HepG2 (cell line): Measurements from ENCODE around the gene ICE2. TPM values are rescaled to one million over a fixed set of nuclear protein-coding genes. Genes with fewer than 3 reads are reported as not detected.
A peak's percentile ranks its signal among the peaks of the same experiment; 100 is the strongest.

Experiments
- ATM ChIP-seq: fragments of 450-650 bp; IDR thresholded peaks from 2 replicates; pipeline ENCODE4 v1.7.1; 2017; ENCODE audit warnings: mild to moderate bottlenecking, borderline replicate concordance
- CCDC6 ChIP-seq: sonication (generic); formaldehyde crosslinking; IDR thresholded peaks from 2 replicates; pipeline ENCODE4 v1.8.1; 2022; ENCODE audit warnings: mild to moderate bottlenecking, missing genetic modification reagents, moderate library complexity
- CREB1 ChIP-seq, 2 experiments: fragments of 450-650 bp in 1 of 2; IDR thresholded peaks; 2 replicates each; pipeline ENCODE4 v1.6.1; 2016 to 2017; ENCODE audit warnings: control low read depth in 1 of 2, mild to moderate bottlenecking in 1 of 2, missing compliant biosample characterization in 1 of 2, missing genetic modification characterization in 1 of 2
- DNMT3B ChIP-seq: conservative IDR thresholded peaks from 2 replicates; pipeline ENCODE4 v1.6.1; 2016; ENCODE audit warnings: missing biosample characterization, control low read depth
- FOXK2 ChIP-seq: fragments of 450-650 bp; IDR thresholded peaks from 2 replicates; pipeline ENCODE4 v1.6.1; 2016
- HNRNPL ChIP-seq: fragments of 200-400 bp; formaldehyde crosslinking; IDR thresholded peaks from 2 replicates; pipeline ENCODE4 v1.6.1; 2017; ENCODE audit warnings: mild to moderate bottlenecking, low read depth, low read length
- HNRNPLL ChIP-seq: fragments of 200-400 bp; formaldehyde crosslinking; IDR thresholded peaks from 2 replicates; pipeline ENCODE4 v1.6.1; 2017; ENCODE audit warnings: mild to moderate bottlenecking, low read depth, low read length; ENCODE audit not compliant: poor library complexity, severe bottlenecking
- HOXD1 ChIP-seq: sonication (generic); formaldehyde crosslinking; IDR thresholded peaks from 2 replicates; pipeline ENCODE4 v1.5.0; 2020; ENCODE audit warnings: missing genetic modification reagents
- IRF2 ChIP-seq: IDR thresholded peaks from 2 replicates; pipeline ENCODE4 v1.6.1; 2018; ENCODE audit warnings: missing genetic modification reagents, missing compliant biosample characterization
- NCOA1 ChIP-seq: sonication (generic); formaldehyde crosslinking; IDR thresholded peaks from 2 replicates; pipeline ENCODE4 v1.9.0; 2021; ENCODE audit warnings: missing genetic modification reagents
- PITX1 ChIP-seq: sonication (generic); formaldehyde crosslinking; IDR thresholded peaks from 2 replicates; pipeline ENCODE4 v1.5.1; 2020; ENCODE audit warnings: mild to moderate bottlenecking, missing genetic modification reagents
- POLR2A ChIP-seq, 2 experiments: IDR thresholded peaks; 2 replicates each; pipeline ENCODE4 v1.6.1; 2011; ENCODE audit warnings: low read depth in 2 of 2, low read length in 2 of 2, mild to moderate bottlenecking in 1 of 2, moderate library complexity in 1 of 2; ENCODE audit not compliant: insufficient read depth in 1 of 2
- PTBP1 ChIP-seq: fragments of 200-400 bp; formaldehyde crosslinking; IDR thresholded peaks from 2 replicates; pipeline ENCODE4 v1.6.1; 2018; ENCODE audit warnings: low read length, low read depth; ENCODE audit not compliant: poor library complexity, severe bottlenecking
- SIX4 ChIP-seq: sonication (generic); formaldehyde crosslinking; IDR thresholded peaks from 2 replicates; pipeline ENCODE4 v1.4.0; 2020; ENCODE audit warnings: missing genetic modification reagents
- SNAPC2 ChIP-seq: sonication (generic); formaldehyde crosslinking; IDR thresholded peaks from 2 replicates; pipeline ENCODE4 v1.8.1; 2022; ENCODE audit warnings: mild to moderate bottlenecking, missing genetic modification reagents
- SOX5 ChIP-seq: IDR thresholded peaks from 2 replicates; pipeline ENCODE4 v1.6.1; 2016; ENCODE audit warnings: borderline replicate concordance
- ZNF207 ChIP-seq: fragments of 450-650 bp; IDR thresholded peaks from 2 replicates; pipeline ENCODE4 v1.6.1; 2016; ENCODE audit warnings: antibody characterized with exemption, borderline replicate concordance
- ZNF264 ChIP-seq: sonication (generic); formaldehyde crosslinking; IDR thresholded peaks from 2 replicates; pipeline ENCODE4 v1.4.0; 2020; ENCODE audit warnings: missing genetic modification reagents
- ZNF33B ChIP-seq: sonication (generic); formaldehyde crosslinking; IDR thresholded peaks from 2 replicates; pipeline ENCODE4 v1.5.1; 2020; ENCODE audit warnings: mild to moderate bottlenecking, missing genetic modification reagents
- ZNF552 ChIP-seq: sonication (generic); formaldehyde crosslinking; IDR thresholded peaks from 2 replicates; pipeline ENCODE4 v1.9.0; 2022; ENCODE audit warnings: missing genetic modification reagents, mild to moderate bottlenecking, borderline replicate concordance
- ZNF564 ChIP-seq: sonication (generic); formaldehyde crosslinking; IDR thresholded peaks from 2 replicates; pipeline ENCODE4 v1.8.1; 2023; ENCODE audit warnings: mild to moderate bottlenecking, missing genetic modification reagents
- ZNF670 ChIP-seq: sonication (generic); formaldehyde crosslinking; IDR thresholded peaks from 2 replicates; pipeline ENCODE4 v1.8.0; 2022; ENCODE audit warnings: mild to moderate bottlenecking, missing genetic modification reagents, borderline replicate concordance
- ZNF792 ChIP-seq: IDR thresholded peaks from 2 replicates; pipeline ENCODE4 v1.6.1; 2016
- ZSCAN25 ChIP-seq: sonication (generic); formaldehyde crosslinking; IDR thresholded peaks from 2 replicates; pipeline ENCODE4 v1.8.0; 2022; ENCODE audit warnings: mild to moderate bottlenecking, missing genetic modification reagents
- polyA plus RNA-seq, 8 experiments: library from polyadenylated mRNA; depleted of rRNA in 3 of 8; stranded (reverse) in 7 of 8; unstranded in 1 of 8; fragments of >200 nt; fragmentation: Illumina TruSeq in 4 of 8; extraction: Trizol in 4 of 8; gene quantifications; 2 replicates each; pipeline versions ENCODE4 v1.2.1 to v1.2.3, GENCODE V29; 2011 to 2016; ENCODE audit warnings: low read depth in 4 of 8, missing spikeins in 1 of 8, mixed read lengths in 1 of 8; ENCODE audit not compliant: insufficient read depth in 1 of 8
- total RNA-seq, 5 experiments: library from RNA; depleted of rRNA; stranded (reverse); fragments of >200 nt; fragmentation: Illumina TruSeq; extraction: Trizol; gene quantifications; 2 replicates each; pipeline ENCODE4 v1.2.3, GENCODE V29; 2016; ENCODE audit warnings: low read depth in 1 of 5
- TF ChIP-seq, protein P1 (sequence below): sonication (generic); formaldehyde crosslinking; IDR thresholded peaks from 2 replicates; pipeline ENCODE4 v1.4.0; 2020; ENCODE audit warnings: mild to moderate bottlenecking, missing genetic modification reagents, borderline replicate concordance
- TF ChIP-seq, protein P2 (sequence below): sonication (generic); formaldehyde crosslinking; conservative IDR thresholded peaks from 2 replicates; pipeline ENCODE4 v1.8.0; 2022; ENCODE audit warnings: mild to moderate bottlenecking, moderate library complexity, missing genetic modification reagents
- TF ChIP-seq, protein P3 (sequence below), 2 experiments: fragments of 450-650 bp in 1 of 2; sonication (generic) in 1 of 2; formaldehyde crosslinking; IDR thresholded peaks; 2 replicates each; pipeline versions ENCODE4 v1.5.0 to v1.8.0; 2020 to 2022; ENCODE audit warnings: mild to moderate bottlenecking in 1 of 2, missing genetic modification reagents in 1 of 2

ICE2 gene
- total and polyA plus RNA-seq, 2 of the 13 experiments (the other 11 are each of a cell fraction or from before 2014, with no cell fraction given) = 24.8 to 26.4 TPM

DNA sequence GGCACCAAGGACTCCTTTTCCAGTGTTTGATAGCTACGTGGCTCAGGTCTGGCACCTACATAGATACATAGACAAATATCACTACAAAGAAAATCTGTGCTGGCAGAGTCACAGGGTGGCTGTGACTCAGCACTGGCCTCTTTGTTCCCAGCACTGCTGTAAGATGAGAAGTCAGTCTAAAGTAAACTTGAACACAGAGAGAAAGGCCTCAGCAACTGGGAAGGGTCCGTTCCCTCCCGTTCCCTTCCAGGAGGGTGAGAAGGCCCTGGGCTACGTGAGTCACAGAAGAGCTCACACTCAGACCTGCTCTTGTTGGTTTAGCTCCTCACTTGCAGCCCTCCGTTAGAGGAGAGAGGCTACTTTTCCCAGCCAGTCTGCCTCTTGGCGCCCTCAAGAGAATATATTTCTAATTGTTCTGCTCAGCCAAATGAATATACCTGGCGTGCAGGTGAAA, 104.3 kb downstream of the ICE2 start (continued):
- TF ChIP-seq ATM = no peak
- TF ChIP-seq HNRNPLL = no peak
- TF ChIP-seq ZNF552 = no peak
- peak; percentile 47 for TF ChIP-seq CREB1 (IDR thresholded peaks at IDR 0.05)
- TF ChIP-seq CREB1 (CRISPR knock-in tag; IDR thresholded peaks at IDR 0.05) = peak; percentile 78
- TF ChIP-seq, protein P1, sequence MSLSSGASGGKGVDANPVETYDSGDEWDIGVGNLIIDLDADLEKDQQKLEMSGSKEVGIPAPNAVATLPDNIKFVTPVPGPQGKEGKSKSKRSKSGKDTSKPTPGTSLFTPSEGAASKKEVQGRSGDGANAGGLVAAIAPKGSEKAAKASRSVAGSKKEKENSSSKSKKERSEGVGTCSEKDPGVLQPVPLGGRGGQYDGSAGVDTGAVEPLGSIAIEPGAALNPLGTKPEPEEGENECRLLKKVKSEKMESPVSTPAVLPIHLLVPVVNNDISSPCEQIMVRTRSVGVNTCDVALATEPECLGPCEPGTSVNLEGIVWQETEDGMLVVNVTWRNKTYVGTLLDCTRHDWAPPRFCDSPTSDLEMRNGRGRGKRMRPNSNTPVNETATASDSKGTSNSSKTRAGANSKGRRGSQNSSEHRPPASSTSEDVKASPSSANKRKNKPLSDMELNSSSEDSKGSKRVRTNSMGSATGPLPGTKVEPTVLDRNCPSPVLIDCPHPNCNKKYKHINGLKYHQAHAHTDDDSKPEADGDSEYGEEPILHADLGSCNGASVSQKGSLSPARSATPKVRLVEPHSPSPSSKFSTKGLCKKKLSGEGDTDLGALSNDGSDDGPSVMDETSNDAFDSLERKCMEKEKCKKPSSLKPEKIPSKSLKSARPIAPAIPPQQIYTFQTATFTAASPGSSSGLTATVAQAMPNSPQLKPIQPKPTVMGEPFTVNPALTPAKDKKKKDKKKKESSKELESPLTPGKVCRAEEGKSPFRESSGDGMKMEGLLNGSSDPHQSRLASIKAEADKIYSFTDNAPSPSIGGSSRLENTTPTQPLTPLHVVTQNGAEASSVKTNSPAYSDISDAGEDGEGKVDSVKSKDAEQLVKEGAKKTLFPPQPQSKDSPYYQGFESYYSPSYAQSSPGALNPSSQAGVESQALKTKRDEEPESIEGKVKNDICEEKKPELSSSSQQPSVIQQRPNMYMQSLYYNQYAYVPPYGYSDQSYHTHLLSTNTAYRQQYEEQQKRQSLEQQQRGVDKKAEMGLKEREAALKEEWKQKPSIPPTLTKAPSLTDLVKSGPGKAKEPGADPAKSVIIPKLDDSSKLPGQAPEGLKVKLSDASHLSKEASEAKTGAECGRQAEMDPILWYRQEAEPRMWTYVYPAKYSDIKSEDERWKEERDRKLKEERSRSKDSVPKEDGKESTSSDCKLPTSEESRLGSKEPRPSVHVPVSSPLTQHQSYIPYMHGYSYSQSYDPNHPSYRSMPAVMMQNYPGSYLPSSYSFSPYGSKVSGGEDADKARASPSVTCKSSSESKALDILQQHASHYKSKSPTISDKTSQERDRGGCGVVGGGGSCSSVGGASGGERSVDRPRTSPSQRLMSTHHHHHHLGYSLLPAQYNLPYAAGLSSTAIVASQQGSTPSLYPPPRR (CRISPR knock-in tag) = peak; percentile 87
- TF ChIP-seq ZNF564 (CRISPR knock-in tag) = no peak
- TF ChIP-seq, protein P2, sequence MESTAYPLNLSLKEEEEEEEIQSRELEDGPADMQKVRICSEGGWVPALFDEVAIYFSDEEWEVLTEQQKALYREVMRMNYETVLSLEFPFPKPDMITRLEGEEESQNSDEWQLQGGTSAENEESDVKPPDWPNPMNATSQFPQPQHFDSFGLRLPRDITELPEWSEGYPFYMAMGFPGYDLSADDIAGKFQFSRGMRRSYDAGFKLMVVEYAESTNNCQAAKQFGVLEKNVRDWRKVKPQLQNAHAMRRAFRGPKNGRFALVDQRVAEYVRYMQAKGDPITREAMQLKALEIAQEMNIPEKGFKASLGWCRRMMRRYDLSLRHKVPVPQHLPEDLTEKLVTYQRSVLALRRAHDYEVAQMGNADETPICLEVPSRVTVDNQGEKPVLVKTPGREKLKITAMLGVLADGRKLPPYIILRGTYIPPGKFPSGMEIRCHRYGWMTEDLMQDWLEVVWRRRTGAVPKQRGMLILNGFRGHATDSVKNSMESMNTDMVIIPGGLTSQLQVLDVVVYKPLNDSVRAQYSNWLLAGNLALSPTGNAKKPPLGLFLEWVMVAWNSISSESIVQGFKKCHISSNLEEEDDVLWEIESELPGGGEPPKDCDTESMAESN = no peak; the same call in 1 of the 2 replicates
- TF ChIP-seq, protein P3, sequence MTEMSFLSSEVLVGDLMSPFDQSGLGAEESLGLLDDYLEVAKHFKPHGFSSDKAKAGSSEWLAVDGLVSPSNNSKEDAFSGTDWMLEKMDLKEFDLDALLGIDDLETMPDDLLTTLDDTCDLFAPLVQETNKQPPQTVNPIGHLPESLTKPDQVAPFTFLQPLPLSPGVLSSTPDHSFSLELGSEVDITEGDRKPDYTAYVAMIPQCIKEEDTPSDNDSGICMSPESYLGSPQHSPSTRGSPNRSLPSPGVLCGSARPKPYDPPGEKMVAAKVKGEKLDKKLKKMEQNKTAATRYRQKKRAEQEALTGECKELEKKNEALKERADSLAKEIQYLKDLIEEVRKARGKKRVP (CRISPR knock-in tag; IDR thresholded peaks at IDR 0.05) = no peak
- no peak for TF ChIP-seq ZNF207
- no peak for TF ChIP-seq FOXK2
- TF ChIP-seq ZNF670 (CRISPR knock-in tag) = no peak
- TF ChIP-seq SOX5 (CRISPR knock-in tag) = peak; percentile 99
- TF ChIP-seq SNAPC2 (CRISPR knock-in tag) = no peak
- TF ChIP-seq CCDC6 (CRISPR knock-in tag) = no peak
- TF ChIP-seq ZSCAN25 = no peak
- TF ChIP-seq ZNF33B (CRISPR knock-in tag) = no peak
- no peak for TF ChIP-seq HNRNPL
- no peak for TF ChIP-seq PTBP1
- TF ChIP-seq PITX1 (CRISPR knock-in tag) = peak; percentile 57
- peak; percentile 99 for TF ChIP-seq SIX4 (CRISPR knock-in tag)
- no peak for TF ChIP-seq ZNF264 (CRISPR knock-in tag)
- 0 out of 2 replicates have a peak, but pooled peaks have one; percentile 39 for TF ChIP-seq DNMT3B (CRISPR knock-in tag)
- TF ChIP-seq HOXD1 (CRISPR knock-in tag) = peak; percentile 65; the same call in 1 of the 2 replicates
- peak; percentile 42 to 78; a peak in 3 of 4 replicates for TF ChIP-seq POLR2A (IDR thresholded peaks at IDR 0.05; ENCODE audit: insufficient read depth in 1 of 2, low read depth in 2 of 2, low read length in 2 of 2)
- peak; percentile 59; the same call in 1 of the 2 replicates for TF ChIP-seq ZNF792 (CRISPR knock-in tag)
- TF ChIP-seq IRF2 (CRISPR knock-in tag) = peak; percentile 85
- TF ChIP-seq NCOA1 = no peak
